H1 (cell line): Measurements from ENCODE around the gene ZBTB25. TPM values are rescaled to one million over a fixed set of nuclear protein-coding genes. Genes with fewer than 3 reads are reported as not detected.

Experiments
- CTCF ChIA-PET: fragments of 300-600 bp; sonication (Branson Sonifier 250); formaldehyde crosslinking; loops from one replicate; lab custom pipeline; 2021; ENCODE audit not compliant: partially characterized antibody; lab: Charles Lee
- POLR2A ChIA-PET: fragments of 300-600 bp; sonication (Branson Sonifier 250); formaldehyde crosslinking; loops from one replicate; lab custom pipeline; 2021; ENCODE audit warnings: inconsistent platforms; ENCODE audit not compliant: partially characterized antibody; lab: Charles Lee
- DNase-seq, 2 experiments: peaks; one replicate each; pipeline versions ENCODE4 v3.0.0 to v3.0.0-alpha.2; 2010 to 2022; ENCODE audit warnings: low spot score in 2 of 2, low read depth in 1 of 2, mixed read lengths in 1 of 2
- FAIRE-seq: peaks from 2 replicates; lab custom pipeline; 2011; peaks lifted over from hg19 to GRCh38; lab: Jason Lieb, UNC
- H2AFZ ChIP-seq: 2 replicates; pipeline ENCODE4 v1.8.1; 2012; ENCODE audit warnings: low read length, inconsistent platforms
- H2AK5ac ChIP-seq: 2 replicates; pipeline ENCODE4 v1.6.1; 2013; ENCODE audit warnings: low read depth, low read length
- H2BK120ac ChIP-seq: replicated peaks from 2 replicates; pipeline ENCODE3; 2013; ENCODE audit warnings: low read depth, low read length, inconsistent platforms
- H2BK12ac ChIP-seq: 2 replicates; pipeline ENCODE4 v1.6.1; 2013; ENCODE audit warnings: low read depth, low read length
- H2BK15ac ChIP-seq: 2 replicates; pipeline ENCODE4 v1.6.1; 2013; ENCODE audit warnings: low read length
- H2BK20ac ChIP-seq: 2 replicates; pipeline ENCODE4 v1.6.1; 2013; ENCODE audit warnings: low read length
- H2BK5ac ChIP-seq: 2 replicates; pipeline ENCODE4 v1.6.1; 2013; ENCODE audit warnings: low read depth, low read length
- H3K14ac ChIP-seq: 2 replicates; pipeline ENCODE4 v1.6.1; 2013; ENCODE audit warnings: inconsistent platforms; ENCODE audit not compliant: insufficient read length
- H3K18ac ChIP-seq: 2 replicates; pipeline ENCODE4 v1.6.1; 2013; ENCODE audit warnings: low read length; ENCODE audit errors: extremely low read depth
- H3K23ac ChIP-seq: 2 replicates; pipeline ENCODE4 v1.6.1; 2013; ENCODE audit warnings: inconsistent platforms; ENCODE audit not compliant: insufficient read length
- H3K23me2 ChIP-seq: 2 replicates; pipeline ENCODE4 v1.6.1; 2013; ENCODE audit warnings: low read depth, low read length
- H3K27ac ChIP-seq: 2 replicates; pipeline ENCODE4 v1.6.1; 2011; ENCODE audit warnings: low read depth, low read length, inconsistent platforms
- H3K27me3 ChIP-seq, 4 experiments: replicated peaks in 1 of 4; 1 replicate in 1 of 4; 2 replicates in 3 of 4; pipeline versions ENCODE4 v1.6.1 to v1.8.1; 2011 to 2013; ENCODE audit warnings: low read length in 3 of 4, mild to moderate bottlenecking in 3 of 4, inconsistent platforms in 2 of 4, mixed read lengths in 2 of 4, moderate library complexity in 1 of 4; ENCODE audit not compliant: control insufficient read depth in 3 of 4, insufficient read depth in 3 of 4; ENCODE audit errors: extremely low read depth in 1 of 4
- H3K36me3 ChIP-seq, 4 experiments: 2 replicates each; pipeline versions ENCODE4 v1.6.1 to v1.8.1; 2011 to 2013; ENCODE audit warnings: mild to moderate bottlenecking in 4 of 4, low read length in 3 of 4, moderate library complexity in 2 of 4, control low read depth in 1 of 4, inconsistent platforms in 1 of 4; ENCODE audit not compliant: insufficient read depth in 4 of 4, control insufficient read depth in 2 of 4
- H3K4ac ChIP-seq: replicated peaks from 2 replicates; pipeline ENCODE3; 2013; ENCODE audit warnings: low read length, low read depth, mixed read lengths, inconsistent platforms; ENCODE audit not compliant: insufficient read length
- H3K4me1 ChIP-seq, 4 experiments: replicated peaks in 1 of 4; 1 replicate in 1 of 4; 2 replicates in 3 of 4; pipeline versions ENCODE4 v1.6.1 to v1.8.1; 2011 to 2013; ENCODE audit warnings: low read length in 3 of 4, inconsistent platforms in 2 of 4, mixed read lengths in 1 of 4; ENCODE audit not compliant: insufficient read depth in 4 of 4, control insufficient read depth in 3 of 4
- H3K4me2 ChIP-seq, 2 experiments: 2 replicates each; pipeline versions ENCODE4 v1.6.1 to v1.8.1; 2011 to 2013; ENCODE audit warnings: low read depth in 2 of 2, low read length in 2 of 2, control low read depth in 1 of 2, inconsistent platforms in 1 of 2, mild to moderate bottlenecking in 1 of 2; ENCODE audit not compliant: insufficient read depth in 1 of 2
- H3K4me3 ChIP-seq, 4 experiments: fragments of 200-600, 300-600 bp in 1 of 4; sonication (generic), shearing (Covaris generic), sonication (Bioruptor Twin) in 1 of 4; 2 replicates each; pipeline versions ENCODE4 v1.5.1 to v1.8.1; 2011 to 2016; ENCODE audit warnings: low read length in 4 of 4, low read depth in 3 of 4, control low read depth in 2 of 4, inconsistent platforms in 2 of 4, mild to moderate bottlenecking in 2 of 4, mixed read lengths in 1 of 4, moderate library complexity in 1 of 4; ENCODE audit not compliant: insufficient read depth in 2 of 4; ENCODE audit errors: extremely low read depth in 1 of 4
- H3K56ac ChIP-seq: replicated peaks from 2 replicates; pipeline ENCODE3; 2013; ENCODE audit warnings: low read depth, mild to moderate bottlenecking, mixed read lengths, low read length, inconsistent platforms; ENCODE audit not compliant: insufficient read length
- H3K79me1 ChIP-seq: 2 replicates; pipeline ENCODE4 v1.6.1; 2013; ENCODE audit warnings: low read depth, low read length, control low read depth
- H3K79me2 ChIP-seq, 2 experiments: 2 replicates each; pipeline versions ENCODE4 v1.6.1 to v1.8.1; 2012 to 2013; ENCODE audit warnings: low read length in 2 of 2, mild to moderate bottlenecking in 2 of 2, inconsistent platforms in 1 of 2; ENCODE audit not compliant: insufficient read depth in 2 of 2, control insufficient read depth in 1 of 2
- H3K9ac ChIP-seq, 4 experiments: replicated peaks in 1 of 4; 1 replicate in 1 of 4; 2 replicates in 3 of 4; pipeline versions ENCODE4 v1.6.1 to v1.8.1; 2011 to 2013; ENCODE audit warnings: low read depth in 3 of 4, low read length in 3 of 4, control low read depth in 2 of 4, mild to moderate bottlenecking in 2 of 4, moderate library complexity in 2 of 4, inconsistent platforms in 1 of 4; ENCODE audit errors: extremely low read depth in 1 of 4
- H3K9me3 ChIP-seq, 2 experiments: 2 replicates each; pipeline versions ENCODE4 v1.6.1 to v1.8.1; 2012 to 2013; ENCODE audit warnings: mild to moderate bottlenecking in 2 of 2, moderate library complexity in 2 of 2, control low read depth in 1 of 2, inconsistent platforms in 1 of 2, low read depth in 1 of 2, low read length in 1 of 2, mixed read lengths in 1 of 2; ENCODE audit not compliant: insufficient read depth in 2 of 2
- H4K20me1 ChIP-seq, 2 experiments: replicated peaks in 1 of 2; 2 replicates each; pipeline versions ENCODE3 to v1.8.1; 2011 to 2013; ENCODE audit warnings: inconsistent platforms in 2 of 2, low read length in 2 of 2, mild to moderate bottlenecking in 1 of 2; ENCODE audit not compliant: insufficient read depth in 2 of 2, control insufficient read depth in 1 of 2
- H4K5ac ChIP-seq: 2 replicates; pipeline ENCODE4 v1.6.1; 2013; ENCODE audit warnings: low read length, low read depth, mixed read lengths, inconsistent platforms; ENCODE audit not compliant: insufficient read length
- H4K8ac ChIP-seq: 2 replicates; pipeline ENCODE4 v1.8.0; 2013; ENCODE audit warnings: mild to moderate bottlenecking, moderate library complexity, low read length, inconsistent platforms; ENCODE audit not compliant: insufficient read depth; ENCODE audit errors: extremely low read depth
- H4K91ac ChIP-seq: replicated peaks from 2 replicates; pipeline ENCODE3; 2013; ENCODE audit warnings: low read length, mixed read lengths, inconsistent platforms; ENCODE audit not compliant: insufficient read length
- CREB1 ChIP-seq: IDR thresholded peaks from 2 replicates; pipeline ENCODE4 v1.6.1; 2012; ENCODE audit warnings: inconsistent platforms
- GABPA ChIP-seq: IDR thresholded peaks from 2 replicates; pipeline ENCODE4 v1.6.1; 2011; ENCODE audit warnings: mild to moderate bottlenecking, low read length, moderate library complexity, borderline replicate concordance; ENCODE audit not compliant: insufficient read depth
- KDM1A ChIP-seq: fragments of 200-600, 300-600 bp; sonication (generic); IDR thresholded peaks from 2 replicates; pipeline ENCODE4 v1.7.1; 2016; ENCODE audit warnings: mild to moderate bottlenecking, low read length, borderline replicate concordance
- NANOG ChIP-seq: IDR thresholded peaks from 2 replicates; pipeline ENCODE4 v1.6.1; 2011; ENCODE audit warnings: low read length, low read depth, mild to moderate bottlenecking, inconsistent platforms; ENCODE audit not compliant: insufficient read depth, poor library complexity, severe bottlenecking
- SAP30 ChIP-seq: fragments of 300-600 bp; sonication (generic); IDR thresholded peaks from 2 replicates; pipeline ENCODE4 v1.7.1; 2012; ENCODE audit warnings: low read length, moderate library complexity, mild to moderate bottlenecking, inconsistent platforms; ENCODE audit not compliant: insufficient read depth, insufficient replicate concordance
- SIN3A ChIP-seq, 2 experiments: IDR thresholded peaks in 1 of 2; conservative IDR thresholded peaks in 1 of 2; 2 replicates each; pipeline ENCODE4 v1.6.1; 2011 to 2012; ENCODE audit warnings: low read length in 2 of 2, improper control_type of control experiment in 1 of 2, low read depth in 1 of 2, mild to moderate bottlenecking in 1 of 2
- SP4 ChIP-seq: IDR thresholded peaks from 2 replicates; pipeline ENCODE4 v1.6.1; 2012; ENCODE audit warnings: low read length, inconsistent platforms
- SUZ12 ChIP-seq: fragments of 200-600 bp; sonication (generic); IDR thresholded peaks from 2 replicates; pipeline ENCODE4 v1.6.1; 2012; ENCODE audit warnings: mild to moderate bottlenecking, inconsistent platforms, low read length, moderate library complexity, mixed read lengths
- TAF1 ChIP-seq: IDR thresholded peaks from 2 replicates; pipeline ENCODE4 v1.6.1; 2011; ENCODE audit warnings: mild to moderate bottlenecking, low read depth, low read length
- WGBS, 2 experiments: shearing (Covaris generic) in 1 of 2; methylation state at CpG; one replicate each; pipeline versions ENCODE4 v1.1.6 to v1.1.7; 2013 to 2015; ENCODE audit warnings: low lambda C conversion rate in 2 of 2, mixed read lengths in 2 of 2, inconsistent platforms in 1 of 2, low coverage in 1 of 2, missing lambda C conversion rate in 1 of 2; ENCODE audit not compliant: insufficient replicate concordance in 2 of 2, insufficient coverage in 1 of 2, insufficient read length in 1 of 2; ENCODE audit errors: extremely low coverage in 1 of 2, missing lambda C conversion rate in 1 of 2; 5-methylcytosine and 5-hydroxymethylcytosine counted together
- polyA plus RNA-seq, 7 experiments: library from polyadenylated mRNA; depleted of rRNA in 3 of 7; stranded (reverse) in 5 of 7; unstranded in 2 of 7; fragments of >200 nt in 5 of 7; fragments of 200-250 nt in 2 of 7; gene quantifications; 1 replicate in 5 of 7; 2 replicates in 1 of 7; 4 replicates in 1 of 7; pipeline versions ENCODE4 v1.2.1 to v1.2.3, GENCODE V29; 2011 to 2013; ENCODE audit warnings: missing spikeins in 2 of 7, mixed read lengths in 2 of 7
- total RNA-seq: library from RNA; stranded (reverse); fragmentation: NEBNext Ultra II Directional; extraction: Animal tissue kit (Norgen Biotek cat#: 25700); gene quantifications from 2 replicates; pipeline ENCODE4 v1.2.1, GENCODE V29; 2021
- TF ChIP-seq, protein P1 (sequence below): IDR thresholded peaks from 2 replicates; pipeline ENCODE4 v1.6.1; 2011; ENCODE audit warnings: low read length, improper control_type of control experiment

The ZBTB25 gene
- total and polyA plus RNA-seq, 2 of the 8 experiments (the other 6 are each of a cell fraction or from before 2014, with no cell fraction given) = 5.4 to 11.4 TPM

DNA sequence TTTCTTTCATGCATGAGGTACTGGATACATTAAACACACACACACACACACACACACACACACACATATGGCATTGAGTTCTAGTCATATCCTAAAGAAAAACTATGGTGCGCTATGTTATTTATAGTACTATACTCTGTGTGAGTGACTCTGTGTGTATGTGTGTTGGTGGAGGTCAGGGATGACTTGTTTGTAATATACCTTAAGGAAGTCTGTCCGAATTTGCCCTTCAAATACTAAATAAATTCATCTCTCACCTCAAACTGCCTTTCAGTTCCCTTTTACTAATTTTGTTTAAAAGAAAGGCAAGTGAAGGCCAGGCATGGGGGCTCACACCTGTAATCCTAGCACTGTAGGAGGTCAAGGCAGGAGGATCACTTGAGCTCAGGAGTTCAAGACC lies 40.4 kb downstream of the ZBTB25 start:
- H3K14ac ChIP-seq = no peak overlapping the region
- no peak overlapping the region for H3K18ac ChIP-seq
- no peak overlapping the region for H2BK5ac ChIP-seq
- no peak overlapping the region for H2BK120ac ChIP-seq
- H3K9ac ChIP-seq = no peak overlapping the region
- no peak overlapping the region for H3K4me2 ChIP-seq
- no peak overlapping the region for H2BK20ac ChIP-seq
- H3K23ac ChIP-seq = no peak overlapping the region
- CTCF ChIA-PET = interaction anchor here (0.7 to 1.7 kb wide), 10 partner anchors 21 to 88 kb away, joined by 3 to 7 read pairs (median 3); no protein-coding TSS in a partner anchor
- H3K4me3 ChIP-seq = no peak overlapping the region
- no peaks in the 10 kb centered on the region for H3K79me2 ChIP-seq
- H2BK12ac ChIP-seq = no peak overlapping the region
- H3K4ac ChIP-seq = no peak overlapping the region
- H4K91ac ChIP-seq = no peak overlapping the region
- H3K79me1 ChIP-seq = no peaks in the 10 kb centered on the region
- H2AFZ ChIP-seq = no peak overlapping the region
- TF ChIP-seq KDM1A (no peak), TAF1 (no peak), SIN3A (conservative IDR thresholded peaks at IDR 0.05 in 1 of 2, IDR thresholded peaks at IDR 0.05 in 1 of 2; ENCODE audit: low read depth in 1 of 2, low read length in 2 of 2) (no peak), SAP30 (no peak), CREB1 (no peak), SUZ12 (no peak), NANOG (no peak), SP4 (no peak), GABPA (no peak)
- TF ChIP-seq, protein P1, sequence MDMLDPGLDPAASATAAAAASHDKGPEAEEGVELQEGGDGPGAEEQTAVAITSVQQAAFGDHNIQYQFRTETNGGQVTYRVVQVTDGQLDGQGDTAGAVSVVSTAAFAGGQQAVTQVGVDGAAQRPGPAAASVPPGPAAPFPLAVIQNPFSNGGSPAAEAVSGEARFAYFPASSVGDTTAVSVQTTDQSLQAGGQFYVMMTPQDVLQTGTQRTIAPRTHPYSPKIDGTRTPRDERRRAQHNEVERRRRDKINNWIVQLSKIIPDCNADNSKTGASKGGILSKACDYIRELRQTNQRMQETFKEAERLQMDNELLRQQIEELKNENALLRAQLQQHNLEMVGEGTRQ = no peak
- TF ChIP-seq, all 59 proteins: peak for 0
- H3K9me3 ChIP-seq = no peaks in the 10 kb centered on the region
- no peak for DNase-seq
- no peak overlapping the region for H3K27ac ChIP-seq
- H3K23me2 ChIP-seq = peaks cover 13% of the 10 kb centered on the region
- no peak overlapping the region for H2BK15ac ChIP-seq
- H2AK5ac ChIP-seq = no peak overlapping the region
- WGBS, 2 experiments = 88% methylated on average over 2 of the region's 2 CpGs; no CpG with 5 or more reads in 1 of the 2 experiments
- POLR2A ChIA-PET = interaction anchor here (0.6 to 6.1 kb wide), 7 partner anchors 9 to 75 kb away, joined by 3 to 52 read pairs (median 5); partner anchors contain the start of genes MTHFD1, ZBTB1 and ZBTB25
- peaks cover 0 to 6% (median 4%) of the 10 kb centered on the region in 4 experiments; a peak in 4 of 7 replicates for H3K4me1 ChIP-seq
- H4K8ac ChIP-seq = no peak overlapping the region
- H3K56ac ChIP-seq = no peak overlapping the region
- no peak overlapping the region for H4K5ac ChIP-seq
- no peak for FAIRE-seq
- peaks cover 2 to 3% of the 10 kb centered on the region in 2 experiments for H4K20me1 ChIP-seq
- no peaks in the 10 kb centered on the region for H3K27me3 ChIP-seq
- peaks cover 2 to 19% (median 15%) of the 10 kb centered on the region in 4 experiments; a peak in 6 of 8 replicates for H3K36me3 ChIP-seq
